NCI-H187 (cell line): Measurements from ENCODE around the gene KCNK18.

Source experiments
- DNase-seq, 2 experiments: peaks; one replicate each; lab custom pipeline; 2025; lab: John Stamatoyannopoulos, UW

KCNK18 gene

GRCh38 chr10:117250411-117250810 is 53.1 kb downstream of the KCNK18 start:
- DNase-seq: no peak

- no peak for DNase-seq
Measured at GRCh38 chr10:117253908-117254307, 56.6 kb downstream of the KCNK18 start.

GRCh38 chr10:117254338-117254737 is 57.0 kb downstream of the KCNK18 start:
- DNase-seq: no peak

- no peak for DNase-seq
Measured at GRCh38 chr10:117254774-117255735, 57.8 kb downstream of the KCNK18 start.

GRCh38 chr10:117255835-117256460 is 58.7 kb downstream of the KCNK18 start:
- no peak for DNase-seq

GRCh38 chr10:117256910-117257309 is 59.6 kb downstream of the KCNK18 start:
- DNase-seq: no peak

- no peak for DNase-seq
Measured at GRCh38 chr10:117257721-117258120, 60.4 kb downstream of the KCNK18 start.

- no peak for DNase-seq
Measured at GRCh38 chr10:117259279-117259678, 62.0 kb downstream of the KCNK18 start.
